HEK293 (cell line): ENCODE data around the gene HAUS5.

ENCODE experiments used
- CTCF ChIA-PET: fragments of 350-600 bp; formaldehyde crosslinking; extraction: SDS; loops from one replicate; lab custom pipeline; 2021; ENCODE audit warnings: antibody characterized with exemption; lab: Yijun Ruan, JAX
- POLR2A ChIA-PET: fragments of 300-600 bp; formaldehyde crosslinking; extraction: SDS; loops from one replicate; lab custom pipeline; 2020; ENCODE audit warnings: antibody characterized with exemption, inconsistent platforms; lab: Yijun Ruan, JAX
- H3K27ac ChIP-seq: fragments of 200-500 bp; sonication (Bioruptor generic); 2 replicates; pipeline ENCODE4 v1.5.1; 2014; ENCODE audit warnings: low read depth, low read length, control low read depth, inconsistent platforms; ENCODE audit errors: extremely low read depth
- H3K36me3 ChIP-seq, 2 experiments: fragments of 200-500 bp in 1 of 2; sonication (Bioruptor generic) in 1 of 2; 1 replicate in 1 of 2; 2 replicates in 1 of 2; pipeline ENCODE4 v1.5.1; 2014 to 2017; ENCODE audit warnings: inconsistent platforms in 2 of 2, low read length in 2 of 2; ENCODE audit not compliant: control insufficient read depth in 2 of 2, insufficient read depth in 1 of 2
- H3K4me1 ChIP-seq: fragments of 200-500 bp; sonication (Bioruptor generic); 2 replicates; pipeline ENCODE4 v1.5.1; 2014; ENCODE audit warnings: mild to moderate bottlenecking, low read length, inconsistent platforms; ENCODE audit not compliant: control insufficient read depth, insufficient read depth
- H3K4me3 ChIP-seq: 2 replicates; pipeline ENCODE4 v1.5.1; 2011; ENCODE audit warnings: low read depth, mild to moderate bottlenecking, control low read depth, low read length, moderate library complexity
- H3K9me3 ChIP-seq: fragments of 200-500 bp; sonication (Bioruptor generic); 2 replicates; pipeline ENCODE4 v1.5.1; 2014; ENCODE audit warnings: low read depth, low read length, inconsistent platforms; ENCODE audit not compliant: control insufficient read depth, insufficient read depth
- CTCF ChIP-seq: fragments of 450-650 bp; formaldehyde crosslinking; IDR thresholded peaks from 2 replicates; pipeline ENCODE4 v1.5.1; 2016; ENCODE audit warnings: missing biosample characterization, missing genetic modification characterization
- GLI2 ChIP-seq: fragments of 450-650 bp; formaldehyde crosslinking; IDR thresholded peaks from 2 replicates; pipeline ENCODE4; 2017; ENCODE audit warnings: missing biosample characterization, missing genetic modification characterization, low read depth, borderline replicate concordance
- HOXA7 ChIP-seq: sonication (generic); formaldehyde crosslinking; IDR thresholded peaks from 2 replicates; pipeline ENCODE4 v1.8.1; 2022; ENCODE audit warnings: missing genetic modification reagents, borderline replicate concordance
- IKZF3 ChIP-seq: fragments of 450-650 bp; IDR thresholded peaks from 2 replicates; pipeline ENCODE4 v1.5.0; 2018; ENCODE audit warnings: missing biosample characterization, mild to moderate bottlenecking, missing genetic modification characterization, moderate library complexity
- KLF7 ChIP-seq: fragments of 450-650 bp; formaldehyde crosslinking; IDR thresholded peaks from 2 replicates; pipeline ENCODE4 v1.5.1; 2016; ENCODE audit warnings: missing biosample characterization, missing genetic modification characterization, borderline replicate concordance
- REPIN1 ChIP-seq: fragments of 450-650 bp; formaldehyde crosslinking; IDR thresholded peaks from 2 replicates; pipeline ENCODE4 v1.5.1; 2017; ENCODE audit warnings: missing biosample characterization, missing genetic modification characterization, low read depth
- SCRT2 ChIP-seq: fragments of 450-650 bp; formaldehyde crosslinking; IDR thresholded peaks from 2 replicates; pipeline ENCODE4 v1.5.1; 2016; ENCODE audit warnings: missing biosample characterization, missing genetic modification characterization
- SETDB1 ChIP-seq: IDR thresholded peaks from one replicate; pipeline ENCODE4 v1.6.1; 2017; ENCODE audit warnings: mild to moderate bottlenecking, low read length, moderate library complexity, mixed read lengths; ENCODE audit not compliant: insufficient read length
- YY1 ChIP-seq: fragments of 450-650 bp; formaldehyde crosslinking; IDR thresholded peaks from 2 replicates; pipeline ENCODE4 v1.5.1; 2018; ENCODE audit warnings: missing biosample characterization, missing genetic modification characterization
- YY2 ChIP-seq: fragments of 450-650 bp; formaldehyde crosslinking; IDR thresholded peaks from 2 replicates; pipeline ENCODE4 v1.5.1; 2016; ENCODE audit warnings: missing biosample characterization, missing genetic modification characterization
- ZBTB21 ChIP-seq: fragments of 450-650 bp; formaldehyde crosslinking; IDR thresholded peaks from 2 replicates; pipeline ENCODE4 v1.5.1; 2017; ENCODE audit warnings: missing biosample characterization, missing genetic modification characterization
- ZBTB48 ChIP-seq: fragments of 450-650 bp; formaldehyde crosslinking; IDR thresholded peaks from 2 replicates; pipeline ENCODE4 v1.5.1; 2016; ENCODE audit warnings: missing biosample characterization, missing genetic modification characterization
- ZBTB6 ChIP-seq: fragments of 450-650 bp; formaldehyde crosslinking; IDR thresholded peaks from 2 replicates; pipeline ENCODE4 v1.5.1; 2017; ENCODE audit warnings: missing biosample characterization, missing genetic modification characterization
- ZNF16 ChIP-seq: fragments of 450-650 bp; formaldehyde crosslinking; IDR thresholded peaks from 2 replicates; pipeline ENCODE4 v1.5.1; 2016; ENCODE audit warnings: low read depth, missing biosample characterization, missing genetic modification characterization
- ZNF174 ChIP-seq: fragments of 450-650 bp; formaldehyde crosslinking; IDR thresholded peaks from 2 replicates; pipeline ENCODE4 v1.5.0; 2017; ENCODE audit warnings: missing biosample characterization, mild to moderate bottlenecking, missing genetic modification characterization
- ZNF211 ChIP-seq: fragments of 450-650 bp; formaldehyde crosslinking; IDR thresholded peaks from 2 replicates; pipeline ENCODE4 v1.5.1; 2016; ENCODE audit warnings: low read depth, missing biosample characterization, missing genetic modification characterization
- ZNF221 ChIP-seq: fragments of 450-650 bp; formaldehyde crosslinking; IDR thresholded peaks from 2 replicates; pipeline ENCODE4 v1.5.1; 2017; ENCODE audit warnings: missing biosample characterization, missing genetic modification characterization, borderline replicate concordance
- ZNF404 ChIP-seq: fragments of 450-650 bp; formaldehyde crosslinking; IDR thresholded peaks from 2 replicates; pipeline ENCODE4 v1.5.1; 2017; ENCODE audit warnings: missing biosample characterization, missing genetic modification characterization
- ZNF510 ChIP-seq: fragments of 450-650 bp; formaldehyde crosslinking; IDR thresholded peaks from 2 replicates; pipeline ENCODE4 v1.5.1; 2018; ENCODE audit warnings: mild to moderate bottlenecking, missing genetic modification characterization, missing biosample characterization; ENCODE audit not compliant: insufficient replicate concordance
- ZNF600 ChIP-seq: fragments of 450-650 bp; formaldehyde crosslinking; IDR thresholded peaks from 2 replicates; pipeline ENCODE4 v1.5.1; 2016; ENCODE audit warnings: missing biosample characterization, missing genetic modification characterization
- ZNF626 ChIP-seq: fragments of 450-650 bp; sonication (Bioruptor Pico); formaldehyde crosslinking; IDR thresholded peaks from 2 replicates; pipeline ENCODE4 v1.5.1; 2018; ENCODE audit warnings: missing biosample characterization, missing genetic modification characterization, inconsistent platforms
- ZNF654 ChIP-seq: fragments of 450-650 bp; formaldehyde crosslinking; IDR thresholded peaks from 2 replicates; pipeline ENCODE4 v1.5.1; 2016; ENCODE audit warnings: low read depth, missing biosample characterization, missing genetic modification characterization
- ZNF704 ChIP-seq: fragments of 450-650 bp; formaldehyde crosslinking; IDR thresholded peaks from 2 replicates; pipeline ENCODE4 v1.5.1; 2016; ENCODE audit warnings: missing biosample characterization, missing genetic modification characterization
- ZNF747 ChIP-seq: fragments of 450-650 bp; formaldehyde crosslinking; IDR thresholded peaks from 2 replicates; pipeline ENCODE4 v1.5.1; 2016; ENCODE audit warnings: missing biosample characterization, missing genetic modification characterization
- ZNF76 ChIP-seq: fragments of 450-650 bp; formaldehyde crosslinking; IDR thresholded peaks from 2 replicates; pipeline ENCODE4; 2016; ENCODE audit warnings: low read depth, missing biosample characterization, missing genetic modification characterization, borderline replicate concordance
- ZNF837 ChIP-seq: fragments of 450-650 bp; formaldehyde crosslinking; IDR thresholded peaks from 2 replicates; pipeline ENCODE4 v1.5.1; 2016; ENCODE audit warnings: missing biosample characterization, missing genetic modification characterization
- ZSCAN23 ChIP-seq: fragments of 450-650 bp; formaldehyde crosslinking; IDR thresholded peaks from 2 replicates; pipeline ENCODE4 v1.5.1; 2016; ENCODE audit warnings: missing biosample characterization, missing genetic modification characterization
- TF ChIP-seq, protein P1 (sequence below): fragments of 450-650 bp; formaldehyde crosslinking; IDR thresholded peaks from 2 replicates; pipeline ENCODE4 v1.5.1; 2016; ENCODE audit warnings: missing biosample characterization, missing genetic modification characterization, low read depth

The HAUS5 gene

DNA sequence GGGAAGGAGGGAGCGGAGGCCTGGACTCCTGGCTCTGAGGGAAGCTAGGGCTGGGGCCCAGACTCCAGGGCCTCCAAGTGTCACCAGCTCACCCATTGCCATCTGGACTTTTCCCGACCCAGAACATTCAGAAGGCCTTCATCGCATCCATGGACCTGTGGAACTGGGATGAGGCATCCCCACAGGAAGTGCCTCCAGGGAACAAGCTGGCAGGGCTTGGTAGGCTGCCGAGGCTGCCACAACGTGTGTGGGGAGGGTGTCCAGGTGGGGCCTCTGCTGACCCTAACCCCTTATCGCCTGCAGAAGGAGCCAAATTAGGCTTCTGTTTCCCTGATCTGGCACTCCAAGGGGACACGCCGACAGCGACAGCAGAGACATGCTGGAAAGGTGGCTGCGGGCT lies 29.8 kb downstream of the HAUS5 start:
- Histone ChIP-seq H3K4me1 (peaks cover 28% of the 10 kb centered on the region), H3K27ac (no peak overlapping the region), H3K9me3 (no peaks in the 10 kb centered on the region), H3K4me3 (no peak overlapping the region), H3K36me3 (peaks cover 11 to 16% of the 10 kb centered on the region in 2 experiments)
- ChIA-PET POLR2A (interaction anchor here (0.6 to 3.8 kb wide), 13 partner anchors 8 to 643 kb away, joined by 3 to 42 read pairs (median 6); partner anchors contain the start of genes HAUS5 and LIN37), CTCF (interaction anchor here (0.6 to 1.3 kb wide), 7 partner anchors 7 to 227 kb away, joined by 3 to 7 read pairs (median 4); no protein-coding TSS in a partner anchor)
- TF ChIP-seq YY1 (tag by site-specific recombination), result no peak
- TF ChIP-seq ZBTB21 (tag by site-specific recombination), result no peak
- no peak for TF ChIP-seq KLF7 (tag by site-specific recombination)
- TF ChIP-seq IKZF3 (tag by site-specific recombination), result peak; percentile 56
- TF ChIP-seq GLI2 (tag by site-specific recombination), result no peak
- TF ChIP-seq ZNF16 (tag by site-specific recombination), result no peak
- TF ChIP-seq REPIN1 (tag by site-specific recombination), result no peak
- TF ChIP-seq, protein P1, sequence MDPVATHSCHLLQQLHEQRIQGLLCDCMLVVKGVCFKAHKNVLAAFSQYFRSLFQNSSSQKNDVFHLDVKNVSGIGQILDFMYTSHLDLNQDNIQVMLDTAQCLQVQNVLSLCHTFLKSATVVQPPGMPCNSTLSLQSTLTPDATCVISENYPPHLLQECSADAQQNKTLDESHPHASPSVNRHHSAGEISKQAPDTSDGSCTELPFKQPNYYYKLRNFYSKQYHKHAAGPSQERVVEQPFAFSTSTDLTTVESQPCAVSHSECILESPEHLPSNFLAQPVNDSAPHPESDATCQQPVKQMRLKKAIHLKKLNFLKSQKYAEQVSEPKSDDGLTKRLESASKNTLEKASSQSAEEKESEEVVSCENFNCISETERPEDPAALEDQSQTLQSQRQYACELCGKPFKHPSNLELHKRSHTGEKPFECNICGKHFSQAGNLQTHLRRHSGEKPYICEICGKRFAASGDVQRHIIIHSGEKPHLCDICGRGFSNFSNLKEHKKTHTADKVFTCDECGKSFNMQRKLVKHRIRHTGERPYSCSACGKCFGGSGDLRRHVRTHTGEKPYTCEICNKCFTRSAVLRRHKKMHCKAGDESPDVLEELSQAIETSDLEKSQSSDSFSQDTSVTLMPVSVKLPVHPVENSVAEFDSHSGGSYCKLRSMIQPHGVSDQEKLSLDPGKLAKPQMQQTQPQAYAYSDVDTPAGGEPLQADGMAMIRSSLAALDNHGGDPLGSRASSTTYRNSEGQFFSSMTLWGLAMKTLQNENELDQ (tag by site-specific recombination), result no peak
- TF ChIP-seq ZNF626 (tag by site-specific recombination), result no peak
- no peak for TF ChIP-seq ZBTB48 (tag by site-specific recombination)
- 0 out of 2 replicates have a peak, but pooled peaks have one; percentile 27 for TF ChIP-seq SCRT2
- no peak for TF ChIP-seq ZNF76 (tag by site-specific recombination)
- peak; percentile 64 for TF ChIP-seq ZNF600 (tag by site-specific recombination)
- TF ChIP-seq SETDB1, result no peak
- TF ChIP-seq HOXA7, result no peak

GRCh38 chr19:35642798-35643254 lies 30.3 kb downstream of the HAUS5 start:
- peaks cover 33% of the 10 kb centered on the region for H3K4me1 ChIP-seq
- H3K4me3 ChIP-seq, result peak overlapping the region; percentile 42
- TF ChIP-seq ZNF510 (tag by site-specific recombination) (no peak), ZNF404 (tag by site-specific recombination) (no peak), ZNF837 (tag by site-specific recombination) (0 out of 2 replicates have a peak, but pooled peaks have one; percentile 5), ZNF654 (tag by site-specific recombination) (no peak), ZSCAN23 (tag by site-specific recombination) (no peak), ZBTB6 (no peak), YY2 (peak; percentile 0; the same call in 1 of the 2 replicates), ZNF211 (tag by site-specific recombination) (no peak), CTCF (tag by site-specific recombination) (no peak), ZNF704 (tag by site-specific recombination) (0 out of 2 replicates have a peak, but pooled peaks have one; percentile 12), ZNF174 (tag by site-specific recombination) (no peak), ZNF221 (tag by site-specific recombination) (no peak), ZNF747 (tag by site-specific recombination) (no peak)
- H3K27ac ChIP-seq, result peak overlapping the region; percentile 91
- H3K9me3 ChIP-seq, result no peaks in the 10 kb centered on the region
- H3K36me3 ChIP-seq, result peaks cover 6 to 11% of the 10 kb centered on the region in 2 experiments
- POLR2A ChIA-PET, result interaction anchor here (0.7 to 3.8 kb wide), 18 partner anchors 9 to 643 kb away, joined by 3 to 42 read pairs (median 8); partner anchors contain the start of genes HAUS5, LIN37, NFKBID and RBM42
- CTCF ChIA-PET, result interaction anchor here (0.6 to 1.3 kb wide), 9 partner anchors 8 to 226 kb away, joined by 3 to 7 read pairs (median 3); no protein-coding TSS in a partner anchor
